Neural cell (in vitro differentiated cells): ENCODE data around the gene SHBG. TPM values are rescaled to one million over a fixed set of nuclear protein-coding genes. Genes with fewer than 3 reads are reported as not detected.

Experiments used
- H2AFZ ChIP-seq: fragments of 200-600, 300-800 bp; sonication (generic), shearing (Covaris generic); 2 replicates; pipeline ENCODE4 v1.6.0; 2014; ENCODE audit warnings: low read depth, mild to moderate bottlenecking, antibody characterized with exemption, low read length, moderate library complexity
- H3F3A ChIP-seq: fragments of 200-600 bp; shearing (Covaris generic); 2 replicates; pipeline ENCODE4 v1.6.1; 2016; ENCODE audit warnings: mild to moderate bottlenecking, moderate library complexity, mixed read lengths, antibody characterized with exemption, low read length; ENCODE audit not compliant: insufficient read depth, poor library complexity, severe bottlenecking
- H3K27ac ChIP-seq: fragments of 200-600, 300-800 bp; sonication (generic), shearing (Covaris generic); 2 replicates; pipeline ENCODE4 v1.5.1; 2014; ENCODE audit warnings: mild to moderate bottlenecking, low read length, moderate library complexity
- H3K27me3 ChIP-seq: fragments of 300-800, 200-600 bp; sonication (generic), shearing (Covaris generic); 2 replicates; pipeline ENCODE4 v1.6.0; 2014; ENCODE audit warnings: mild to moderate bottlenecking, low read depth, low read length, moderate library complexity; ENCODE audit not compliant: insufficient read depth
- H3K36me3 ChIP-seq: fragments of 300-800, 200-600 bp; sonication (generic), shearing (Covaris generic); 2 replicates; pipeline ENCODE4 v1.5.1; 2014; ENCODE audit warnings: mild to moderate bottlenecking, antibody characterized with exemption, low read length, moderate library complexity; ENCODE audit not compliant: insufficient read depth
- H3K4me2 ChIP-seq: fragments of 300-800, 200-600 bp; sonication (generic), shearing (Covaris generic); 2 replicates; pipeline ENCODE4 v1.6.0; 2014; ENCODE audit warnings: mild to moderate bottlenecking, low read length
- H3K4me3 ChIP-seq: fragments of 300-800, 200-600 bp; sonication (generic), shearing (Covaris generic); 2 replicates; pipeline ENCODE4 v1.5.1; 2014; ENCODE audit warnings: mild to moderate bottlenecking, low read length, moderate library complexity
- H3K79me2 ChIP-seq: fragments of 200-600 bp; shearing (Covaris generic); replicated peaks from 2 replicates; pipeline ENCODE4 v1.6.0; 2014; ENCODE audit warnings: mild to moderate bottlenecking, low read length, moderate library complexity; ENCODE audit not compliant: insufficient read depth
- H3K9ac ChIP-seq: fragments of 300-800, 200-600 bp; sonication (generic), shearing (Covaris generic); 2 replicates; pipeline ENCODE4 v1.6.1; 2016; ENCODE audit warnings: mild to moderate bottlenecking, low read length, mixed read lengths
- H3K9me2 ChIP-seq: fragments of 200-600 bp; shearing (Covaris generic); 2 replicates; pipeline ENCODE4 v1.6.1; 2016; ENCODE audit warnings: mild to moderate bottlenecking, low read length, mixed read lengths; ENCODE audit not compliant: insufficient read depth
- H3K9me3 ChIP-seq: fragments of 200-600, 300-800 bp; sonication (generic), shearing (Covaris generic); 2 replicates; pipeline ENCODE4 v1.6.1; 2016; ENCODE audit warnings: mild to moderate bottlenecking, mixed run types, low read length, moderate library complexity, mixed read lengths
- H4K20me1 ChIP-seq: fragments of 200-600 bp; shearing (Covaris generic); 2 replicates; pipeline ENCODE4 v1.6.1; 2016; ENCODE audit warnings: mild to moderate bottlenecking, mixed run types; ENCODE audit not compliant: insufficient read depth
- CTCF ChIP-seq: fragments of 450-650 bp; IDR thresholded peaks from 2 replicates; pipeline ENCODE4 v1.5.1; 2014; ENCODE audit warnings: antibody characterized with exemption, mild to moderate bottlenecking, moderate library complexity; ENCODE audit not compliant: poor library complexity, severe bottlenecking
- EP300 ChIP-seq: fragments of 450-650 bp; conservative IDR thresholded peaks from 2 replicates; pipeline ENCODE4 v1.6.1; 2014; ENCODE audit warnings: antibody characterized with exemption, mild to moderate bottlenecking, moderate library complexity; ENCODE audit not compliant: poor library complexity, severe bottlenecking
- EZH2 ChIP-seq: fragments of 200-600, 300-800 bp; shearing (Covaris generic), sonication (generic); IDR thresholded peaks from 2 replicates; pipeline ENCODE4 v1.6.1; 2014; ENCODE audit warnings: antibody characterized with exemption, low read length, borderline replicate concordance, mild to moderate bottlenecking; ENCODE audit not compliant: insufficient read depth, poor library complexity, severe bottlenecking
- MXI1 ChIP-seq: fragments of 450-650 bp; conservative IDR thresholded peaks from 2 replicates; pipeline ENCODE4 v1.6.1; 2014; ENCODE audit warnings: antibody characterized with exemption, mild to moderate bottlenecking; ENCODE audit not compliant: poor library complexity, severe bottlenecking
- POLR2AphosphoS5 ChIP-seq: IDR thresholded peaks from 2 replicates; pipeline ENCODE4 v1.6.1; 2012
- RAD21 ChIP-seq: fragments of 450-650 bp; conservative IDR thresholded peaks from 2 replicates; pipeline ENCODE4 v1.6.1; 2014; ENCODE audit warnings: antibody characterized with exemption, mild to moderate bottlenecking, moderate library complexity
- REST ChIP-seq: IDR thresholded peaks from 2 replicates; pipeline ENCODE4 v1.6.1; 2012; ENCODE audit warnings: borderline replicate concordance
- SMC3 ChIP-seq: fragments of 450-650 bp; conservative IDR thresholded peaks from 2 replicates; pipeline ENCODE4 v1.6.1; 2014; ENCODE audit warnings: antibody characterized with exemption, mild to moderate bottlenecking, moderate library complexity; ENCODE audit not compliant: poor library complexity
- TAF1 ChIP-seq: IDR thresholded peaks from 2 replicates; pipeline ENCODE4 v1.6.1; 2012; ENCODE audit warnings: low read depth
- polyA plus RNA-seq: library from polyadenylated mRNA; depleted of rRNA; stranded (reverse); fragments of >200 nt; gene quantifications from 2 replicates; pipeline ENCODE4 v1.2.3, GENCODE V29; 2014

Gene SHBG
- polyA plus RNA-seq, 1 donor from 2014 or later, result 0.90 TPM

- Histone ChIP-seq H3K27me3 (no peaks in the 10 kb centered on the region), H4K20me1 (no peaks in the 10 kb centered on the region), H3K9me2 (no peaks in the 10 kb centered on the region), H3K36me3 (no peaks in the 10 kb centered on the region), H3F3A (no peaks in the 10 kb centered on the region), H3K9ac (no peak overlapping the region), H3K27ac (no peak overlapping the region), H3K79me2 (no peaks in the 10 kb centered on the region), H3K9me3 (no peaks in the 10 kb centered on the region), H3K4me2 (no peak overlapping the region), H3K4me3 (peak overlapping the region; percentile 38), H2AFZ (no peak overlapping the region)
- TF ChIP-seq POLR2AphosphoS5 (no peak), EP300 (no peak), EZH2 (no peak), RAD21 (no peak), SMC3 (no peak), TAF1 (no peak), REST (no peak), MXI1 (no peak), CTCF (no peak)
Measured at GRCh38 chr17:7588553-7589203, 41.3 kb upstream of the SHBG start.

GRCh38 chr17:7589204-7589868, 40.6 kb upstream of the SHBG start:
- Histone ChIP-seq H3K27ac (no peak overlapping the region), H3K79me2 (no peaks in the 10 kb centered on the region), H3K9me3 (no peaks in the 10 kb centered on the region), H3K9ac (no peak overlapping the region), H3K27me3 (no peaks in the 10 kb centered on the region), H3K4me2 (no peak overlapping the region), H2AFZ (no peak overlapping the region), H3K36me3 (peaks cover 5% of the 10 kb centered on the region), H3K4me3 (peak overlapping the region; percentile 38), H3F3A (no peaks in the 10 kb centered on the region), H3K9me2 (no peaks in the 10 kb centered on the region), H4K20me1 (no peaks in the 10 kb centered on the region)
- TF ChIP-seq EZH2 (no peak), RAD21 (peak; percentile 68), CTCF (peak; percentile 82), TAF1 (no peak), EP300 (no peak), MXI1 (peak; percentile 33), REST (no peak), POLR2AphosphoS5 (no peak), SMC3 (peak; percentile 78)
